ENCODE data around the gene TNFAIP1.

- TF ChIP-seq CTCF (IDR thresholded peaks at IDR 0.05) (no peak), POLR2A (IDR thresholded peaks at IDR 0.05) (no peak)
These were observed 37.1 kb upstream of the TNFAIP1 start for GRCh38 chr17:28298449-28298848.
